ENCODE results near the gene CCNF. TPM values are rescaled to one million over a fixed set of nuclear protein-coding genes. Genes with fewer than 3 reads are reported as not detected.

Gene CCNF
- total RNA-seq, 1 donor from 2014 or later, result 3.9 TPM

DNA sequence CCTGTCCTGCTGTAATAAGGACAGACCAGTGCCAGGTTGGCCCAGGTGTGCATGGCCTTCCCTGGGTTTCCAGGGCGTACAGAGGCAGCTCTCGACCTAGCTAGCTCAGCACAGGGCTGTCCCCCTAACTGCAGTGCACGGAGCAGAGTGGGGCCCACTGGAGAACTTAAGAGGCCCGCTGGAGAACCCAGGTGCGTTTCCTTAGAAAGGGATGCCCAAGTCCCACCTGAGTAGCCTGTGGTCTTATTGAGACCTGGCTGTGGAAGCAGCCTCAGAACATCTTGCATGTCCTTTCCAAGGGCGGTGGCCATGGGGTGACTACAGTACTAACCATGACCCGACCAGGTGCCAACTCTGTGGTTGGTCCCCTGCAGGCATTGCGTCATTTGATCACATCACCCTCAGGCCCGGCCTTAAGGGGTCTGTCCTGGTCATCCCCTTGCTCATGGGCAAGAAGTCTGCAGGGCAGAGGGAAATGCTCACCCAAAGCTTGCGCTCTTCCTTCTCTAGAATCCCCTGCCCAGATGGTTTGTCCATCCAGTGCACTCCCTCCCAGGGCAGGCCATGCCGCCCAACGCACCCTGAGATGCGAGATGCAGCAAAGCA is 3.3 kb upstream of the CCNF start:
- TF ChIP-seq, protein P1, sequence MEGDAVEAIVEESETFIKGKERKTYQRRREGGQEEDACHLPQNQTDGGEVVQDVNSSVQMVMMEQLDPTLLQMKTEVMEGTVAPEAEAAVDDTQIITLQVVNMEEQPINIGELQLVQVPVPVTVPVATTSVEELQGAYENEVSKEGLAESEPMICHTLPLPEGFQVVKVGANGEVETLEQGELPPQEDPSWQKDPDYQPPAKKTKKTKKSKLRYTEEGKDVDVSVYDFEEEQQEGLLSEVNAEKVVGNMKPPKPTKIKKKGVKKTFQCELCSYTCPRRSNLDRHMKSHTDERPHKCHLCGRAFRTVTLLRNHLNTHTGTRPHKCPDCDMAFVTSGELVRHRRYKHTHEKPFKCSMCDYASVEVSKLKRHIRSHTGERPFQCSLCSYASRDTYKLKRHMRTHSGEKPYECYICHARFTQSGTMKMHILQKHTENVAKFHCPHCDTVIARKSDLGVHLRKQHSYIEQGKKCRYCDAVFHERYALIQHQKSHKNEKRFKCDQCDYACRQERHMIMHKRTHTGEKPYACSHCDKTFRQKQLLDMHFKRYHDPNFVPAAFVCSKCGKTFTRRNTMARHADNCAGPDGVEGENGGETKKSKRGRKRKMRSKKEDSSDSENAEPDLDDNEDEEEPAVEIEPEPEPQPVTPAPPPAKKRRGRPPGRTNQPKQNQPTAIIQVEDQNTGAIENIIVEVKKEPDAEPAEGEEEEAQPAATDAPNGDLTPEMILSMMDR (IDR thresholded peaks at IDR 0.05; ENCODE audit: insufficient read depth, low read length, severe bottlenecking), result no peak
- no peak for FAIRE-seq
- Histone ChIP-seq H3K36me3 (ENCODE audit: control insufficient read depth, insufficient read depth, low read length) (no peaks in the 10 kb centered on the region), H3K4me3 (ENCODE audit: low read depth, low read length) (no peak overlapping the region), H3K27me3 (ENCODE audit: control insufficient read depth, insufficient read depth, low read length) (no peaks in the 10 kb centered on the region)
- no peak for DNase-seq (ENCODE audit: low read depth)

DNA sequence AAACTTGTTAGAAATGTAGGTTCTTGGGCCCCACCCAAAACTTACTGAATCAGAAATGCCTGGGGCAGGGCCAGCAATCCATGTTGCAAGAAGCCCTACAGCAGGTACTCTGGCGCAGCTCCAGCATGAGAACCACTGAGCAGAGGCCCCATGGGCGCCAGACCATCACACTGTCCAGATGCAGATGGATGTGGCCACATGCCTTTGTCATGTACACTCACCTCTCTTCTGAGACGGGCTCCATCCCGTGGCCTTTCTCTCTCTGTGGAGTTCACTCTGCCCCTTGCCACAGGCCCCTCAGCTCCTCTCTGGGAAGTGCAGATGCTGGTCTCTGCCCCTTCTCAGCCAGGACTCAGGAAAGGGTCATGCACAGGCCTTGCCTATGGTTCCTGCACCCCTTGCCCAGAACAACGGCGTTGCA is 2.3 kb upstream of the CCNF start:
- no peak overlapping the region for H3K4me3 ChIP-seq (ENCODE audit: low read depth, low read length)
- H3K27me3 ChIP-seq (ENCODE audit: control insufficient read depth, insufficient read depth, low read length), result no peaks in the 10 kb centered on the region
- TF ChIP-seq, protein P1 (IDR thresholded peaks at IDR 0.05; ENCODE audit: insufficient read depth, low read length, severe bottlenecking), result no peak
- peak; percentile 28 for DNase-seq (ENCODE audit: low read depth)
- no peaks in the 10 kb centered on the region for H3K36me3 ChIP-seq (ENCODE audit: control insufficient read depth, insufficient read depth, low read length)
- no peak for FAIRE-seq

DNA sequence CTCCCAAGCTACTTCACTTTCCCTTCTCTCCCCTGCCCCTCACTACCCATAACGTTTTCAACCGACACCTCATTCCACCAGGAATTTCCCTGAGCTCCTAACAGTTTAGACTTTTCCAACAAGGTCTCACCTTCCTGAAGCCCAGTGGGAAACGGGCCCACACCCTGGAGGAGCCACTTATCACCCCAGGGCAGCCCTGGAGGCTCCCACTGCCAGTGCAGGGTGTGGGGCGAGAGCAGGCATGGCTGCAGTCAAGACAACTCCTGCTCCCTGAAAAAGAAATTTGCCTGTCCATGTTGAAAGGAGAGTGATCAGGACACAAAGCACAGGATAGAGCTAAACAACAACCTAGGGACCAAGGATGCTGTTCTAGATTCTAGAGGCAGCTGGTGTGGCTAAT is 1.7 kb upstream of the CCNF start:
- Histone ChIP-seq H3K27me3 (ENCODE audit: control insufficient read depth, insufficient read depth, low read length) (no peaks in the 10 kb centered on the region), H3K36me3 (ENCODE audit: control insufficient read depth, insufficient read depth, low read length) (peaks cover 2% of the 10 kb centered on the region), H3K4me3 (ENCODE audit: low read depth, low read length) (no peak overlapping the region)
- TF ChIP-seq, protein P1 (IDR thresholded peaks at IDR 0.05; ENCODE audit: insufficient read depth, low read length, severe bottlenecking), result no peak
- DNase-seq (ENCODE audit: low read depth) (no peak), FAIRE-seq (no peak)

DNA sequence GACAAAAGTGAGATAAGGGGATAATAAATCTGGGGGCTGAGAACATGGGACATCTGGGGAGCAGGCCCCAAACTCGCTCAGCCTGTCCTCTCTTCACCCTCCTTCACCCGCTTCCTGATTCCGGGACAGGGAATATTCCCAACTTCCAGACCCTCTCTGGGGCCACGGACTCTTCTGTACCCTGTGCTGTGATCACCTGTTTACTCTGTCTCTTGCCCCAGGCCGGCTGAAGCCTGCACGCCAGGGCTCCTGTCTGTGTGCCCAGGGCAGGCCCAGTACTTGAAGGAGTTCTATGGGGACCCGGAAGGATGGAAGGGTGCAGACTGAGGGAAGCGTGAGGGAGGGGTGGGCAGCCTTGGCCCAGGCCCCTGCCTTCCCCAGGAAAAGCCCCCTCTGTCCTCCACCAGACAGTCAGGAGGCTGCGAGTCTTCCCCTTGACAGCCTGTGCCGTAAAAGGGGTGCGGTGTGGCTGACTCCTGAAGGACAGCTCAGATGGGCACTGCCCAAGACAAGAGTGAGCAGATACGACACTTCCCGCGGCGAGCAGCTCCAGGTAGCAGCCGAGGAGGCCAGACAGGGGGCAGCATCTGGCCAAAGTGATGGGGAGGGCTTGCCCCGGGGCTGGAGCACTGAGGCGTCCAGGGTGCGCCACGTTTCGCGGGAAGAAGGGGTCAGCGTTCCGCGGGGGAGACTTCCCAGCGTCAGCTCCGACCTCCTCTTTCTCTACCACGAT is 1.0 kb upstream of the CCNF start:
- Histone ChIP-seq H3K27me3 (ENCODE audit: control insufficient read depth, insufficient read depth, low read length) (no peaks in the 10 kb centered on the region), H3K36me3 (ENCODE audit: control insufficient read depth, insufficient read depth, low read length) (peaks cover 7% of the 10 kb centered on the region), H3K4me3 (ENCODE audit: low read depth, low read length) (peak overlapping the region; percentile 65)
- FAIRE-seq (no peak), DNase-seq (ENCODE audit: low read depth) (peak; percentile 19)
- TF ChIP-seq, protein P1 (IDR thresholded peaks at IDR 0.05; ENCODE audit: insufficient read depth, low read length, severe bottlenecking), result peak; percentile 46

DNA sequence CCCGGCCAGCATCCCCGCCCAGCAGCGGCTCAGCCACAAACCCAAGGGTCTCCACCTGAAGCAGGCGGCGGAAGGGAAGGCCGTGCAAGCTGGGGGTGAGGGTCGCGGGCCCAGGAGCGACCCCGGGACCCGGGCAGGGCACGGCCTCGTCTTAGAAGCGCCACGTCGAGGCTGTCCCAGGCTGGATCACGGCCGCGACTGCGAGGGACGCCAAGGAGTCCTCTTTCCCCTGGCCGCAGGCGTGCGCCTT is 538 bp upstream of the CCNF start:
- TF ChIP-seq, protein P1 (IDR thresholded peaks at IDR 0.05; ENCODE audit: insufficient read depth, low read length, severe bottlenecking), result no peak
- no peaks in the 10 kb centered on the region for H3K27me3 ChIP-seq (ENCODE audit: control insufficient read depth, insufficient read depth, low read length)
- DNase-seq (ENCODE audit: low read depth) (no peak), FAIRE-seq (no peak)
- peaks cover 7% of the 10 kb centered on the region for H3K36me3 ChIP-seq (ENCODE audit: control insufficient read depth, insufficient read depth, low read length)
- peak overlapping the region; percentile 65 for H3K4me3 ChIP-seq (ENCODE audit: low read depth, low read length)
